Right lobe of liver (tissue), 4 donors: ENCODE data around the gene ATP2B1.

Experiments used
- POLR2A ChIP-seq: fragments of 450-650 bp; IDR thresholded peaks from one replicate; pipeline ENCODE4 v1.6.1; 2017; ENCODE audit warnings: antibody characterized with exemption, mild to moderate bottlenecking
- TF ChIP-seq, protein P1 (sequence below), 4 donors: fragments of 200-600 bp in 3 of 4; fragments of 450-650 bp in 1 of 4; IDR thresholded peaks; one replicate each; pipeline versions ENCODE4 v1.5.1 to v1.8.0; 2016 to 2022; ENCODE audit warnings: antibody characterized with exemption in 4 of 4, mild to moderate bottlenecking in 2 of 4
- donor health status: DM: no; HTN: no; CAD: no.
- donor health status: DM: no; HTN: no; CAD: no.
- donor health status: DM: no; HTN: yes; CAD: no.

DNA sequence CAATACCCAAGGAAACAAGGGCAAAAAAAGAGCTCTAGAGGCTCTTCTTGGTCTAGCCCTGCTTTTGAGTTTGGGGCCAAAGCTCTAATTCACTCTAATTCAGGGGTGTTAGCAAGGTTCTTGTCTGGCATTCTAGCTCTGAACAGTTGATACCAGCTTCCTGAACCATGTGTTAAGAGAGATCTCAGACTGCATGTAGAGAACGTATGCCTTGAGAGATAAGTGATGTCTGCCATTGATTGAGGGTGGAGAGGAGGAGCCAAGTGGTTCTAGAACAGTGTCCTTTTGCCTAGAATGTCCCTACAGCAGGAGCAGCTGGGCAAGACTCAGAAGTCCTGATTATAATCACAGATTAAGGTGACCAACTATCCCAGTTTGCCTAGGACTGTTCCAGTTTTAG lies 164.6 kb downstream of the ATP2B1 start:
- no peak for TF ChIP-seq POLR2A
- TF ChIP-seq, protein P1, sequence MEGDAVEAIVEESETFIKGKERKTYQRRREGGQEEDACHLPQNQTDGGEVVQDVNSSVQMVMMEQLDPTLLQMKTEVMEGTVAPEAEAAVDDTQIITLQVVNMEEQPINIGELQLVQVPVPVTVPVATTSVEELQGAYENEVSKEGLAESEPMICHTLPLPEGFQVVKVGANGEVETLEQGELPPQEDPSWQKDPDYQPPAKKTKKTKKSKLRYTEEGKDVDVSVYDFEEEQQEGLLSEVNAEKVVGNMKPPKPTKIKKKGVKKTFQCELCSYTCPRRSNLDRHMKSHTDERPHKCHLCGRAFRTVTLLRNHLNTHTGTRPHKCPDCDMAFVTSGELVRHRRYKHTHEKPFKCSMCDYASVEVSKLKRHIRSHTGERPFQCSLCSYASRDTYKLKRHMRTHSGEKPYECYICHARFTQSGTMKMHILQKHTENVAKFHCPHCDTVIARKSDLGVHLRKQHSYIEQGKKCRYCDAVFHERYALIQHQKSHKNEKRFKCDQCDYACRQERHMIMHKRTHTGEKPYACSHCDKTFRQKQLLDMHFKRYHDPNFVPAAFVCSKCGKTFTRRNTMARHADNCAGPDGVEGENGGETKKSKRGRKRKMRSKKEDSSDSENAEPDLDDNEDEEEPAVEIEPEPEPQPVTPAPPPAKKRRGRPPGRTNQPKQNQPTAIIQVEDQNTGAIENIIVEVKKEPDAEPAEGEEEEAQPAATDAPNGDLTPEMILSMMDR (IDR thresholded peaks at IDR 0.05) = no peak
